Activated T-helper 1 cell treated with anti-CD3 and anti-CD28 coated beads, Interleukin-12 subunit alpha, Interleukin-12 subunit beta, Interleukin-2, Interleukin-4 antibody, amounts not matched to agents 30 ng/mL and 10 ng/mL and 1 ng/mL, durations not matched to agents 14 hours and 24 hours and 36 hours (primary cell): ENCODE measurements around the gene SMIM13. TPM values are rescaled to one million over a fixed set of nuclear protein-coding genes. Genes with fewer than 3 reads are reported as not detected.

Experiments used
- DNase-seq: peaks from one replicate; pipeline ENCODE4 v3.0.0; 2021; ENCODE audit warnings: low spot score
- H3K27ac Mint-ChIP-seq: one replicate; pipeline ENCODE4 v1.8.0; 2021; ENCODE audit warnings: mild to moderate bottlenecking, mixed read lengths
- H3K27me3 Mint-ChIP-seq: one replicate; pipeline ENCODE4 v1.8.0; 2022; ENCODE audit warnings: mild to moderate bottlenecking, moderate library complexity, mixed read lengths; ENCODE audit not compliant: insufficient read depth
- H3K36me3 Mint-ChIP-seq: one replicate; pipeline ENCODE4 v1.8.0; 2021; ENCODE audit warnings: low read depth, mixed read lengths
- H3K4me1 Mint-ChIP-seq: one replicate; pipeline ENCODE4 v1.8.0; 2021; ENCODE audit warnings: low read depth, mixed read lengths
- H3K4me3 Mint-ChIP-seq: one replicate; pipeline ENCODE4 v1.8.0; 2021; ENCODE audit warnings: mild to moderate bottlenecking, moderate library complexity, mixed read lengths
- H3K9me3 Mint-ChIP-seq: one replicate; pipeline ENCODE4 v1.8.0; 2021; ENCODE audit warnings: mixed read lengths
- intact Hi-C: fragments of 100-400 bp; cut with micrococcal nuclease; formaldehyde crosslinking; loops from one replicate; pipeline ENCODE4 v1.15.1; 2024
- total RNA-seq: library from RNA; stranded (reverse); gene quantifications from 2 replicates; pipeline ENCODE4 v1.2.3, GENCODE V29; 2022

The SMIM13 gene
- total RNA-seq, 1 donor from 2014 or later, result 14.6 TPM

DNA sequence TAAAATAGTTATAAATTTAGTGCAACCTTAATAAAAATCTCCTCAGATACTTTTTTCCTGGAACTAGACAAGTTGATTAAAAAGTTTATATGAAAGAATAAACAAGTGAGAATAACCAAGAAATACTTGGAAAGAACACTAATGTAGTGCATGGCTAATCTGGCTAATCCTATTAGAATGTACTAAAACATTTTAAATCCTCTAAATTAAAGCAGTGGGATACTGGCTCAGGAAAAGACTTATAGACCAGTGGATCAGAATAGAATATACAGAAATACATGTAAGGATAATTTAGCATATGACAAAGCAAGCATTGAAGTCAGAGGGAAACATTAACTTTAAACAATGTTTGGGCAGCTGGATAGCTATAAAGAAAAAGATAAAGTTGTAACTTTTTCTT, 58.9 kb downstream of the SMIM13 start:
- Mint-ChIP-seq H3K4me3 (no peak overlapping the region), H3K4me1 (peaks cover 21% of the 10 kb centered on the region), H3K9me3 (no peaks in the 10 kb centered on the region), H3K27ac (no peak overlapping the region), H3K27me3 (peaks cover 6% of the 10 kb centered on the region), H3K36me3 (no peaks in the 10 kb centered on the region)
- DNase-seq, result no peak
- intact Hi-C loops, result no loop called here

DNA sequence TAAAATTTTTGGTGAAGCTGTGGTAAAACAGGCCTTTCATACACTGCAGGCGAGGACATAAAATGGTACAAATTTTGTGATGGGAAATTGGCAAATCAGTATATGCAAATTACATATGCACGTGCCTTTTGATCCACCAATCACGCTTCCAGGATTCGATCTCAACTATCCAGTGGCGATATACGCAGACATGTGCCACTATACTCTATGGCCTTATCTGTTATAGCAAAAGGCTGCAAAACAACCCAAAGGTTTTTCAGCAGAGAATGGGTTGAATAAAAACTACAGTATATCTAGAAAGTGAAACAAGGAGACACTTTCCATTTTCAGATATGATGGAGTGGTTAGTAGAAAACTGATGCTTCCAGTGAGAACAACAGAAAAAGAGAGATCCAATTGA, 59.8 kb downstream of the SMIM13 start:
- Mint-ChIP-seq H3K36me3 (no peaks in the 10 kb centered on the region), H3K4me3 (peak overlapping the region; percentile 74), H3K27ac (no peak overlapping the region), H3K9me3 (no peaks in the 10 kb centered on the region), H3K4me1 (peaks cover 21% of the 10 kb centered on the region), H3K27me3 (peaks cover 6% of the 10 kb centered on the region)
- no peak for DNase-seq
- intact Hi-C loops, result no loop called here

DNA sequence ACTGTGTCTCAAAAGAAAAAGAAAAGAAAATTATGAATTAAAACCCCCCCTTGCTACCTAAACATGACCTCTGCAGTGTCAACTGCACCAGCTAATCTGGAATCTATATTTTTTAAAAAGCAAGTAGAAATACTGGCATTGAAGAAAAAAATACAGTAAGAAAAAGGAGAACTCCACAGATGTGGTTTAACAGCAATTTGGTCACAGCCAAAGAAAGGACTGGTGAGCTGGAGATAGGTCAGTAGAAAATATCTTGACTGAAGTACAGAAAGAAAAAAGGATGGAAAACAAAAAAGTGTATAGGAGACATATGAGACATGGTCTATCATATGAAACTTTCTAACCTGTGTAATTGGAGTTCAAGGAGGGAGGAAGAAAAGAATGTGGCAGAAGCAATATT, 62.0 kb downstream of the SMIM13 start:
- Mint-ChIP-seq H3K36me3 (no peaks in the 10 kb centered on the region), H3K9me3 (no peaks in the 10 kb centered on the region), H3K27ac (no peak overlapping the region), H3K27me3 (peaks cover 8% of the 10 kb centered on the region), H3K4me3 (no peak overlapping the region), H3K4me1 (peaks cover 21% of the 10 kb centered on the region)
- intact Hi-C loops, result no loop called here
- no peak for DNase-seq

DNA sequence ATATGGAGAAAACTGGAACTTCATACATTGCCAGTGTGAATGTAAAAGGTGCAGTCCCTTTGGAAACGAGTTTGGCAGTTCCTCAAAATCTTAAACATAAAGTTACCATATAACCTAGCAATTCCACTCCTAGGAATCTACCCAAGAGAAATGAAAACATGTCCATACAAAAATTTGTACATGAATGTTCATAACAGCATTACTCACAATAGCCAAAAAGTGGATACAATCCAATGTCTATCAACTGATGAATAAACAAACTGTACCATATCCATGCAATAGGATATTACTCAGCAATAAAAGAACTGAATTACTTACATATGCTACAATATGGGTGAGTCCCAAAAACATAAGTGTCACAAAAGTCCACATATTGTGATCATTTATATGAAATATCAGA, 66.6 kb downstream of the SMIM13 start:
- peaks cover 1% of the 10 kb centered on the region for H3K36me3 Mint-ChIP-seq
- DNase-seq, result no peak
- H3K9me3 Mint-ChIP-seq, result no peaks in the 10 kb centered on the region
- peaks cover 8% of the 10 kb centered on the region for H3K27me3 Mint-ChIP-seq
- no peak overlapping the region for H3K4me3 Mint-ChIP-seq
- intact Hi-C loops, result loop anchor here (5.0 kb wide), 1 partner anchor 42 kb away; no protein-coding TSS in a partner anchor
- peaks cover 16% of the 10 kb centered on the region for H3K4me1 Mint-ChIP-seq
- no peak overlapping the region for H3K27ac Mint-ChIP-seq

DNA sequence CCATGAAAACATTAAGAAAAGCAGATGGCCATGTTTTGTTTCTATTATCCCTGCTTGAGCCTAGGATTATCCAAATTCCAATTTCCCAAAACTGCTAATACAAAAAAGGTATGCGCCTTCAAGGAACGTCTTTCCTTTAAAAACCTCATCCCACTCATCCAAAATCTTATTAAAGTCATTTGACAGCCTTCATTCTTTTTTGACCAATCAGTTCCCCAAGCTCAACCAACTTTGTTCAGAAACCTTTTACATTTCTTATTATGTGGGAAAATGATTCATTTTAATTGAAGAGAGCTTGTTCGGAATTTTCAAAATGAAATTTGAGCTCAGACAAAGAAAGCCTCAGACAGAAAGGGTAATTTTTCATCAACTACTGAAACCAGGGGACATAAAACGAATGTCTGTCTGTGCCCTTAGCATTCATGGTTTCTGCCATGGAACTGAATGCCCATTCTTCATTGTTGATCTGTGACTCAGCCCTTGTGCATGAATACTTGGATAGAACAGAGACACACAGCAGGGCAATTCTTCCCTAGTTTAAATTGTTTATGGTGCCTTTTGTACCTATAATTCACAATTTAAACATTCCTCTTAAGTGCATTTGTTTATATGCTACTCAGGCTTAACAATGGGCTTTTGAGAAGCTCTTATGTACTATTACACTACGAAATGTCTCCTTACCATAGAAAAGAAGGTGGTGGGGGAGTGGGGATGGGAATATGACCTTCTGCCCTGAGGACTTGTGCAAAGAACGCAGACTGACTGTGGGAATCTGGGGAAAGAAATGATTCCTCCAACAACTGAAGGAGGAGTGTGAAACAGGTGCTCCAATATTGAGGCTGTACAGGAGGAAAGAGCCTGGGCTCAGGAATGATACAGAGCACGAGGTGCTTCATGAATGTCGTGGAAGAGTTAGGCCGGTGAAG, 67.7 kb downstream of the SMIM13 start:
- H3K27ac Mint-ChIP-seq, result no peak overlapping the region
- H3K36me3 Mint-ChIP-seq, result peaks cover 1% of the 10 kb centered on the region
- H3K4me1 Mint-ChIP-seq, result peaks cover 25% of the 10 kb centered on the region
- no peak for DNase-seq
- H3K27me3 Mint-ChIP-seq, result peaks cover 7% of the 10 kb centered on the region
- H3K4me3 Mint-ChIP-seq, result no peak overlapping the region
- intact Hi-C loops, result loop anchor here (5.0 kb wide), 1 partner anchor 41 kb away; no protein-coding TSS in a partner anchor
- no peaks in the 10 kb centered on the region for H3K9me3 Mint-ChIP-seq

DNA sequence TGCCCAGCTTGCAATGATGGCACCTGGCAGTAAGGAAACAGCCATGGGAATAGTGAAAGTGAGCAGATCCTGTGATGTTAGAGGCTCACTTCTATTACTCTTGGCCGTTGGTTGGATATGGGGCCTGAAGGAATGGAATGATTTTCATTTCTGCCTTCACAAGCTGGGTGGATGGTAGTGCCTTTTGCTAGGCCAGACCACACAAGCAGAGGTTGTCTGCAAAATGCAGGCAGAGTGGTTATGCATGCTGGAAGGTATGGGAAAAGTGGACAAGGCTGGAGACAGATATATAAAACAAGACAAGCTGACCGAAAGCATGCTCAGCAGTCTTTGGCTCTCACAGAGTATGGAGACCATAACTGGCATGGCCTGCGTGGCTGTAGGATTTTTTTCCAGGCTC, 68.6 kb downstream of the SMIM13 start:
- no peak for DNase-seq
- H3K27ac Mint-ChIP-seq, result no peak overlapping the region
- H3K27me3 Mint-ChIP-seq, result peaks cover 2% of the 10 kb centered on the region
- peaks cover 1% of the 10 kb centered on the region for H3K36me3 Mint-ChIP-seq
- peaks cover 25% of the 10 kb centered on the region for H3K4me1 Mint-ChIP-seq
- H3K9me3 Mint-ChIP-seq, result no peaks in the 10 kb centered on the region
- H3K4me3 Mint-ChIP-seq, result no peak overlapping the region
- intact Hi-C loops, result loop anchor here (5.0 kb wide), 1 partner anchor 40 kb away; no protein-coding TSS in a partner anchor

DNA sequence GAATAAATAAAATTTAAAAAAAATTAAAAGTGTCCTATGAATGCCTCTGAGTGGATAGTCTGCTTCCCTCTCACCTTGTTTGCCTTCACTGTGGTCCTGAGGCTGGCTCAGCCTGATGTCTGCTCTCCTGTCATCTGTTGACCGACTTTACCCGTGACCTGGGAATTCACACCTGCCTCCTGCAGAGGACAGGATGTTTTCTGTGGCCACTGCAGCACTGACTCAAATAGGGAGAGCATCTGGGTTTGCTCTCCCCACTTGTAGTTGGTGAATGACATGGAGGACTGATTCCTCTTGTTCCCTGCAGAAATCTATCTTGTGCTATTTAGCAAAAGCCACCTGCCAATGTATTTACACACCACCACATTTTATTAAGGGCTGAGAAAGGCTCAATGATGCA, 70.3 kb downstream of the SMIM13 start:
- peak overlapping the region; percentile 70 for H3K27ac Mint-ChIP-seq
- H3K36me3 Mint-ChIP-seq, result peaks cover 1% of the 10 kb centered on the region
- no peak for DNase-seq
- H3K4me3 Mint-ChIP-seq, result peak overlapping the region; percentile 21
- intact Hi-C loops, result loop anchor here (5.0 kb wide), 1 partner anchor 38 kb away; no protein-coding TSS in a partner anchor
- peaks cover 25% of the 10 kb centered on the region for H3K4me1 Mint-ChIP-seq
- H3K27me3 Mint-ChIP-seq, result no peaks in the 10 kb centered on the region
- no peaks in the 10 kb centered on the region for H3K9me3 Mint-ChIP-seq

DNA sequence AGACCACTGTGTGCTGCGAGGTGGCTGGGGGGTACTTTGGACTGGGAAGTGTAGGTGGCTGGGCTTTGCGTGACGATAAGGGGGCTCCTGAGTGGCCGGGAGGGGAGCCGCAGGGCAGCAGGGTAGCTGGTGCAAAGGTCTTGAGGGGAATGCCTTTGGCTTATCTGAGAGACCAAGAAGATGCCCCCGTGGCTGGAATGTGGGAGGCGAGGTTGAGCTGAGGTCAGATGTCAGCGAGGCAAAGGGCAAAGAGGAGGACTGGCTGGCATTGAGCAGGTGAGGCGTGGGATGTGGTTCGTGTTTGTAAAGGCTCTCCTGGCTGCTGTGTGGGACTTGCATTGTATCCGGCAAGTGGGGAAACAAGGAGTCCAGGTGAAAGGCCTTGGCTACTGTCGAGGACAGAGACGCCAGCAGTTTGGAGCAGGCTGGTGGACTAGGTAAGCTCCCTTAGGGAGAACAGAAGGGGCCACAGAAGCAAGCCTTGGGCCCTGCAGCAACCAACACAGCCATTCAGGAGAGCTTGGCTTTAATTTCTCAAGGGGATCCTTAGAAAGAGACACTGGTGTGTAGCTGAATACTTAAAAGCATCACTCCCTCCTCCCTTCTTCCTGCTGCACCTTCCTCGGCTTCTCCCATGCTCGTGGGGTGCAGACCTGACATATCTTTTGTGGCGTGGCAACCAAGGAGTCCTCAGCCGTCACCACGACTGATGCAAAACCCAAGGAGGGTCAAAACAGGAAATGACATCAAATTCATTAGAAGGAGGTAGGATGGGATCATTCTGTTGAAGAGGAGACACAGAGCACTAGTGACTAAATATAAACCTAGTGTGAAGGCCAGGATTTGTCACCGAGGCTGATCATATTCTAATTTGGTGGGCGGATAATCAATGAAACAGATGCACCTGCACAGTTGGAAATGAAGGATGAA, 71.3 kb downstream of the SMIM13 start:
- Mint-ChIP-seq H3K27me3 (no peaks in the 10 kb centered on the region), H3K4me1 (peaks cover 25% of the 10 kb centered on the region), H3K9me3 (no peaks in the 10 kb centered on the region), H3K27ac (peak overlapping the region; percentile 65), H3K36me3 (peaks cover 1% of the 10 kb centered on the region), H3K4me3 (peak overlapping the region; percentile 38)
- no peak for DNase-seq
- intact Hi-C loops, result loop anchor here (5.0 kb wide), 1 partner anchor 37 kb away; no protein-coding TSS in a partner anchor

DNA sequence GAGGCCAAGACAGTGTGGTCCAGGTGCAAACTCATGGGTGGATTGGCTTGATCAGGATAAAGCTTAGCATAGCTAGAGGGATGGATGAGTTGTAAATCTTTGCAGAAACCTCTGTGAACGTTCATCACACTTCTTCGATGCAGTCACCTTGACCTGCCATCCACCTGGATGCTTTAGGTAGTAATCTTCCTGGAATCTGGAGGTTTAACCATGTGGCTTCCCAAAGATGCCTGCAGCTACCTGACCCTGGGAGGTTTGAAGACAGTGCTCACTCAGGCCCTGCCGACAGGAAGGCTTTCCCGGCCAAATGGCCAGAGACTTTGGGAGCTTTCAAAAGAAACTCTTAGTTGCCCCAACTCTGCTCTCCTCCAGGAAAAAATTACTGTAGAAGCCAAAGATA, 73.3 kb downstream of the SMIM13 start:
- DNase-seq, result no peak
- no peaks in the 10 kb centered on the region for H3K9me3 Mint-ChIP-seq
- H3K36me3 Mint-ChIP-seq, result peaks cover 1% of the 10 kb centered on the region
- no peak overlapping the region for H3K27ac Mint-ChIP-seq
- H3K4me3 Mint-ChIP-seq, result no peak overlapping the region
- intact Hi-C loops, result no loop called here
- no peaks in the 10 kb centered on the region for H3K27me3 Mint-ChIP-seq
- H3K4me1 Mint-ChIP-seq, result peaks cover 28% of the 10 kb centered on the region

DNA sequence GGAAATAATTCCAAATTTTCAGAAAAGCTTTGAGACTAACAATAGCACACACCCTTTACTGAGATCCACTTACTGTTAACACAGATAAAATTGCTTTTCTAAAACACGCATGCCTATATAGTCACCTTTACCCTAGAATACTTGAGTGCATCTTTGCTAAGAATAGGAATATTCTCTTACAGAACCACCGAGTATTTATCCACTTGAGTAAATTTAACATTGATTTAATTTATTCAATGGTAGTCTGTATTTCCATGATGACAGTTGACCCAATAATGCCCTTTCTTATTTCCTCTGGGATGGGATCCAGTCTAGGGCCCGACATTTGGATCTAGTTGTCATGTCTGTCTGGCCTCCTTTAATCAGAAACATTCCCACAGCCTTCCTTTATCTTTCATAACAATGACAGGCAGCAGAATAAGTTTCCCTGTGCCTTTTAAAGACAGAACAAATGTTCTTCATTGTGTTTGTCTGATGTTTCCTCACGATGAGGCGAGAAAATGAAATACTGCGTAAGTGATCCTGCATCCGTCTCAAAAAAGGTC, 74.5 kb downstream of the SMIM13 start:
- DNase-seq, result no peak
- no peak overlapping the region for H3K4me3 Mint-ChIP-seq
- H3K9me3 Mint-ChIP-seq, result no peaks in the 10 kb centered on the region
- peaks cover 40% of the 10 kb centered on the region for H3K4me1 Mint-ChIP-seq
- H3K27ac Mint-ChIP-seq, result no peak overlapping the region
- H3K27me3 Mint-ChIP-seq, result no peaks in the 10 kb centered on the region
- H3K36me3 Mint-ChIP-seq, result no peaks in the 10 kb centered on the region
- intact Hi-C loops, result no loop called here

DNA sequence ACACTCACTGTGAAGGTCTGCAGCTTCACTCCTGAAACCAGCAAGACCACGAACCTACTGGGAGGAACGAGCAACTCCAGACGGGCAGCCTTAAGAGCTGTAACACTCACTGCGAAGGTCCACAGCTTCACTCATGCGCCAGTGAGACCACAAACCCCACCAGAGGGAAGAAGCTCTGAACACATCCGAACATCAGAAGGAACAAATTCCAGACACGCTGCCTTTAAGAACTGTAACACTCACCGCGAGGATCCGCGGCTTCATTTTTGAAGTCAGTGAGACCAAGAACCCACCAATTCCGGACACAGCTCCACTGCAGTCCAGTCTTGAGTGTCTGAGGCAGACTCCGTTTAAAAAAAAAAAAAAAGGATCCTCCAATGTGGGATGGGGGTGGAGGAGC, 78.3 kb downstream of the SMIM13 start:
- peaks cover 3% of the 10 kb centered on the region for H3K27me3 Mint-ChIP-seq
- H3K4me3 Mint-ChIP-seq, result no peak overlapping the region
- H3K27ac Mint-ChIP-seq, result no peak overlapping the region
- no peaks in the 10 kb centered on the region for H3K36me3 Mint-ChIP-seq
- DNase-seq, result no peak
- H3K9me3 Mint-ChIP-seq, result no peaks in the 10 kb centered on the region
- intact Hi-C loops, result loop anchor here (1.0 to 5.0 kb wide), 7 partner anchors 28 to 324 kb away; partner anchors contain the start of gene NEDD9
- peaks cover 25% of the 10 kb centered on the region for H3K4me1 Mint-ChIP-seq

DNA sequence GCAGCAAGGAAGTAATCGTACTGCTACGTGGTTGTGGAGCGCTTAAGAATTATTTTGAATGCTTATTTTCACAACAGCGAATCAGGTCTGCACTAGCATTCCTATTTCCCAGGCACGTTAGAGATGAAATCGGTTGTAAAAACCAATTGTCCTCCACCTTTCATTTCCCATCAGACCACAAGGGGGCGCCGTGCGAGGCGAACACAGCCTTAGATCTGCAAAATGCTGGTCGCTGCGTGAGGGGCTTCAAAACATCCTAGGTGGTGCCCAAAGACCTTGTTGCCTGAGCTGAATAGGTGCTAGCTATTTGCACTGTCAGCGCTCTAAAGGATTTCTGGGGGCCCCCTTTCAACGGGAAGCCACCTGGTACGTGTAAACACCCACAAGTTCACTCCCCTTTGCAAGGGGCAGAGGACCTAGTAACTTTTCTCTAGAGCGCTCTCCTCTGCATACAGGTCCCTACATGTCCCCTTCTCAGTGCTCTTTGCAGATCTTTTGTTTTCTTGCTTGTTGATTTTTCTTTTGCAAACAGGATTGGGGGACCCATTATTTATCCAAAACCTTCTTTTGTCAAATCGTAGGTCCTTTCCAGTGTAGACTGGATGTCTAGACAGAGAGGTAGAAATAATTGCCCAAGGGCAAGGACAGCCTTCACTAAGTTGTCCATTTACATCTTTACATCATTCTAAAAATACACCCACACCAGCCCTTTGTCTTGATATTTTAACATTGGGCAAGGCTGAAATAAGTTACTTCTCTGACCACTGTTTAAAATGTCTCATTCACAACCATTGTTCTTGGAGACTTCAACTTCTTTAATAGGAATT, 79.1 kb downstream of the SMIM13 start:
- H3K9me3 Mint-ChIP-seq, result no peaks in the 10 kb centered on the region
- H3K27ac Mint-ChIP-seq, result no peak overlapping the region
- intact Hi-C loops, result loop anchor here (1.0 to 5.0 kb wide), 7 partner anchors 28 to 324 kb away; partner anchors contain the start of gene NEDD9
- peaks cover 3% of the 10 kb centered on the region for H3K27me3 Mint-ChIP-seq
- H3K36me3 Mint-ChIP-seq, result no peaks in the 10 kb centered on the region
- peak; percentile 47 for DNase-seq
- H3K4me3 Mint-ChIP-seq, result no peak overlapping the region
- peaks cover 25% of the 10 kb centered on the region for H3K4me1 Mint-ChIP-seq
